Measurements from ENCODE around the gene FOSL2. TPM values are rescaled to one million over a fixed set of nuclear protein-coding genes. Genes with fewer than 3 reads are reported as not detected.

Gene FOSL2
- total RNA-seq, 1 donor from 2014 or later, result 55.0 TPM

DNA sequence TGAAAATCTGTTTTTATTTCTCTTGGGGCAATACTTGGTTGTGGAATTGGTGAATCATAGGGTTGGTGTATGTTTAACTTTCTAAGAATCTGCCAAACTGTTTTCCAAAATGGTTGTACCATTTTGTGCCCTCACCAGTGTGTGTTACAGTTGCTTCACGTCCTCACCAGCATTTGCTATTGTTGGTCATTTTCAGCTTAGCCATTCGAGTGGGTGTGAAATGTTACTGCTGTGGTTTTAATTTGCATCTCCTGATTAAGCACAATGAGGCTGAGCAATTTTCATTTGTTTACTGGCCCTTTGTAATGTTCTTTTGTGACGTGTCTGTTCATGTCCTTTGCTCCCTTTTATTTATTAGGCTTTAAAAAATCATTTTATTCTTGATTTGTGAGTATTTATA lies 49.7 kb downstream of the FOSL2 start:
- Mint-ChIP-seq H3K4me1 (ENCODE audit: low read depth) (peaks cover 58% of the 10 kb centered on the region), H3K4me3 (no peak overlapping the region), H3K9me3 (peaks cover 7% of the 10 kb centered on the region), H3K27ac (peak overlapping the region; percentile 9), H3K36me3 (ENCODE audit: low read depth) (peaks cover 3% of the 10 kb centered on the region), H3K27me3 (ENCODE audit: insufficient read depth) (no peaks in the 10 kb centered on the region)
- DNase-seq (ENCODE audit: low spot score), result no peak
- intact Hi-C loops (cut with micrococcal nuclease), result no loop called here

DNA sequence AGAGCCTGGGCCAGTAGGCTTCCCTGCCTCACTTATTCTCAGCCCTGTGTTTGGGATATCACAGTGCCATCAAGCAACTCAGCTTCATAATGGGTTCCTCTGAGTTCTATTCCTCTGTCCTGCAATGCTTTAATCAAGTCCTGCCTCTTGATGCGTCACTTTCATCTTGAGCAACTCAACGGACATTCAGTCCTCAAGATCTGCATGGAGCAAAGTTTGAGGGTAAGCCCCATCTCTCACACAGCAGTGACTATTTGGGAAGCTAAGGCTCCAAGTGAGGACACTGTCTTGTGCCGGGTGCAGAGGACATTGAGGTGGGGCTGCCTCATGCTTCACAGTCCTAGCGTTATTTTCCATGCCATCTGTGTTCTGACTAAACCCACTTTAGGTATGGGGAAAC lies 52.3 kb downstream of the FOSL2 start:
- intact Hi-C loops (cut with micrococcal nuclease), result loop anchor here (5.0 kb wide), 2 partner anchors 488 to 543 kb away; no protein-coding TSS in a partner anchor
- DNase-seq (ENCODE audit: low spot score), result no peak
- H3K36me3 Mint-ChIP-seq (ENCODE audit: low read depth), result peaks cover 5% of the 10 kb centered on the region
- H3K4me1 Mint-ChIP-seq (ENCODE audit: low read depth), result peaks cover 71% of the 10 kb centered on the region
- H3K4me3 Mint-ChIP-seq, result no peak overlapping the region
- no peak overlapping the region for H3K27ac Mint-ChIP-seq
- peaks cover 7% of the 10 kb centered on the region for H3K9me3 Mint-ChIP-seq
- H3K27me3 Mint-ChIP-seq (ENCODE audit: insufficient read depth), result no peaks in the 10 kb centered on the region

GRCh38 chr2:28445448-28446258 lies 53.0 kb downstream of the FOSL2 start:
- peak overlapping the region; percentile 82 for H3K27ac Mint-ChIP-seq

DNA sequence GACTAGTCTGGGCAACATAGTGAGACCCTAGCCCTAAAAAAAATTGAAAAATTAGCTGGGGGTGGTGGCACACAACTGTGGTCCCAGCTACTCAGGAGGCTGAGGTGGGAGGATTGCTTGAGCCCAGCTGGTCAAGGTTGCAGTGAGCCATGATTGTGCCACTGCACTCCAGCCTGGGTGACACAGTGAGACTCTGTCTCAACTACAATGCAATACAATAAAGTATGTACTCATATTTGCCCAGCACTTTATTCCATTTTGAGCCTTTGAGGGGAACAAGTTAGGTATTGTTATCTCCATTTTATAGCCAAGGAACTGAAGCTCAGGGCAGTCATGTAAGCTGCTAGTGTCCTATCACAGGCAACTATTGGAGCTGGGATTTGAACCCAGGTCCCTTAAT lies 53.9 kb downstream of the FOSL2 start:
- no peaks in the 10 kb centered on the region for H3K27me3 Mint-ChIP-seq (ENCODE audit: insufficient read depth)
- DNase-seq (ENCODE audit: low spot score), result no peak
- H3K9me3 Mint-ChIP-seq, result peaks cover 7% of the 10 kb centered on the region
- no peak overlapping the region for H3K27ac Mint-ChIP-seq
- intact Hi-C loops (cut with micrococcal nuclease), result loop anchor here (1.0 to 5.0 kb wide), 4 partner anchors 22 to 544 kb away; partner anchors contain the start of gene FOSL2
- peaks cover 5% of the 10 kb centered on the region for H3K36me3 Mint-ChIP-seq (ENCODE audit: low read depth)
- H3K4me1 Mint-ChIP-seq (ENCODE audit: low read depth), result peaks cover 86% of the 10 kb centered on the region
- no peak overlapping the region for H3K4me3 Mint-ChIP-seq

More at GRCh38 chr2:28445448-28446258, 53.0 kb downstream of the FOSL2 start:
- no peaks in the 10 kb centered on the region for H3K27me3 Mint-ChIP-seq (ENCODE audit: insufficient read depth)
- peaks cover 5% of the 10 kb centered on the region for H3K36me3 Mint-ChIP-seq (ENCODE audit: low read depth)
- no peak for DNase-seq (ENCODE audit: low spot score)
- peak overlapping the region; percentile 40 for H3K4me3 Mint-ChIP-seq
- H3K4me1 Mint-ChIP-seq (ENCODE audit: low read depth), result peaks cover 78% of the 10 kb centered on the region
- H3K9me3 Mint-ChIP-seq, result peaks cover 7% of the 10 kb centered on the region
- intact Hi-C loops (cut with micrococcal nuclease), result loop anchor here (1.0 to 5.0 kb wide), 4 partner anchors 21 to 543 kb away; partner anchors contain the start of gene FOSL2

GRCh38 chr2:28447086-28447485 lies 54.4 kb downstream of the FOSL2 start:
- no peak overlapping the region for H3K4me3 Mint-ChIP-seq
- intact Hi-C loops (cut with micrococcal nuclease), result loop anchor here (2.0 to 5.0 kb wide), 3 partner anchors 22 to 545 kb away; no protein-coding TSS in a partner anchor
- DNase-seq (ENCODE audit: low spot score), result no peak
- H3K9me3 Mint-ChIP-seq, result peaks cover 2% of the 10 kb centered on the region
- no peak overlapping the region for H3K27ac Mint-ChIP-seq
- peaks cover 5% of the 10 kb centered on the region for H3K36me3 Mint-ChIP-seq (ENCODE audit: low read depth)
- peaks cover 81% of the 10 kb centered on the region for H3K4me1 Mint-ChIP-seq (ENCODE audit: low read depth)
- H3K27me3 Mint-ChIP-seq (ENCODE audit: insufficient read depth), result no peaks in the 10 kb centered on the region

DNA sequence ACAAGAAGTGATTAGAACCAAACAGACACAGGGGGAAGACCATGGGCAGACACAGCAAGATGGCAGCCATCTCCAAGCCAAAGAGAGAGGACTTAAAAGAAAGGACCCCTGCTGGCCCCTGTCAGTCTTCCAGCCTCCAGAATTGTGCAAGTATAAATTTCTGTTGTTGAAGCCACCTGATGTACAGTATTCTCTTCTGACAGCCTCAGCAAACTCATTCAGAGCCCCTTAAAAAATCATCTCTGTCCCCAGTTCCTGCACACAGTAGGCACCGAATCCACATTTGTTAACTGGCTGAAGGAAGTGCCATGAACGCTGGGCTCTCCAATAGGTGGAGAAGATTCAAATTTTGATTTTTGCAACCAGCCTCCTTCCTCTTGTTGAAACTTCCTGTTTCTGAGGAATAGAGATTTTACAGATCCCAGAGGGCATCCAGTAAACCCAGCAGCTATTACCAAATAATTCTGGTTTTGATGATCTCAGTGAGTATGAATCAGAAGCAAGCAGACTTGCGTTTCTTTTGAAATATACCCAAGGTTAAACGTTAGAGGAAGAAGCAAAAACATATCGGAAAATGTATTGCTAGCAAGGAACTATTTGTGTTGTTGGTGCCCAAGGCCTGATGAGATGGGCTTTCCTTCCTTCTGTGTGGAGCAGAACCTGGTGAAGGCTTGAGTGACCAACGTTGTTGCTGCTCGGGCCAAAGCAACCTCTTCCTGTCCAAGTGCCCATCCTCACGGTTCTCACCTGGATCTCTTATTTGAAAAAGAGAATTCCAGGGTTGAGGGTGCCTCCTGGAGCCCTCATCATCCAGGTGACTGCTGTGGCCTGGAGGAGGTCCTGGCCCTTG lies 55.5 kb downstream of the FOSL2 start:
- intact Hi-C loops (cut with micrococcal nuclease), result loop anchor here (1.0 to 5.0 kb wide), 4 partner anchors 17 to 546 kb away; no protein-coding TSS in a partner anchor
- peaks cover 5% of the 10 kb centered on the region for H3K36me3 Mint-ChIP-seq (ENCODE audit: low read depth)
- peak overlapping the region; percentile 38 for H3K4me3 Mint-ChIP-seq

GRCh38 chr2:28448793-28449100 lies 56.1 kb downstream of the FOSL2 start:
- Mint-ChIP-seq H3K4me3 (peak overlapping the region; percentile 38), H3K4me1 (ENCODE audit: low read depth) (peaks cover 73% of the 10 kb centered on the region), H3K9me3 (no peaks in the 10 kb centered on the region)

More for the DNA sequence above, 55.5 kb downstream of the FOSL2 start:
- H3K4me1 Mint-ChIP-seq (ENCODE audit: low read depth), result peaks cover 78% of the 10 kb centered on the region
- no peaks in the 10 kb centered on the region for H3K27me3 Mint-ChIP-seq (ENCODE audit: insufficient read depth)
- H3K27ac Mint-ChIP-seq, result peak overlapping the region; percentile 80
- no peak for DNase-seq (ENCODE audit: low spot score)
- no peaks in the 10 kb centered on the region for H3K9me3 Mint-ChIP-seq

GRCh38 chr2:28449126-28449487 lies 56.4 kb downstream of the FOSL2 start:
- Mint-ChIP-seq H3K4me3 (no peak overlapping the region), H3K9me3 (no peaks in the 10 kb centered on the region), H3K4me1 (ENCODE audit: low read depth) (peaks cover 73% of the 10 kb centered on the region), H3K36me3 (ENCODE audit: low read depth) (peaks cover 2% of the 10 kb centered on the region), H3K27me3 (ENCODE audit: insufficient read depth) (no peaks in the 10 kb centered on the region), H3K27ac (peak overlapping the region; percentile 80)
- no peak for DNase-seq (ENCODE audit: low spot score)
- intact Hi-C loops (cut with micrococcal nuclease), result loop anchor here (1.0 to 5.0 kb wide), 4 partner anchors 39 to 547 kb away; no protein-coding TSS in a partner anchor

More at GRCh38 chr2:28448793-28449100, 56.1 kb downstream of the FOSL2 start:
- Mint-ChIP-seq H3K27me3 (ENCODE audit: insufficient read depth) (no peaks in the 10 kb centered on the region), H3K36me3 (ENCODE audit: low read depth) (peaks cover 2% of the 10 kb centered on the region), H3K27ac (peak overlapping the region; percentile 80)
- DNase-seq (ENCODE audit: low spot score), result no peak
- intact Hi-C loops (cut with micrococcal nuclease), result loop anchor here (1.0 to 5.0 kb wide), 5 partner anchors 17 to 546 kb away; no protein-coding TSS in a partner anchor

- Mint-ChIP-seq H3K36me3 (ENCODE audit: low read depth) (peaks cover 2% of the 10 kb centered on the region), H3K27ac (peak overlapping the region; percentile 96), H3K4me3 (peak overlapping the region; percentile 71), H3K27me3 (ENCODE audit: insufficient read depth) (no peaks in the 10 kb centered on the region), H3K4me1 (ENCODE audit: low read depth) (peaks cover 66% of the 10 kb centered on the region), H3K9me3 (no peaks in the 10 kb centered on the region)
- intact Hi-C loops (cut with micrococcal nuclease), result loop anchor here (1.0 to 10.0 kb wide), 6 partner anchors 39 to 547 kb away; no protein-coding TSS in a partner anchor
- DNase-seq (ENCODE audit: low spot score), result peak; percentile 45
Observed at GRCh38 chr2:28449488-28450395, 57.1 kb downstream of the FOSL2 start.

DNA sequence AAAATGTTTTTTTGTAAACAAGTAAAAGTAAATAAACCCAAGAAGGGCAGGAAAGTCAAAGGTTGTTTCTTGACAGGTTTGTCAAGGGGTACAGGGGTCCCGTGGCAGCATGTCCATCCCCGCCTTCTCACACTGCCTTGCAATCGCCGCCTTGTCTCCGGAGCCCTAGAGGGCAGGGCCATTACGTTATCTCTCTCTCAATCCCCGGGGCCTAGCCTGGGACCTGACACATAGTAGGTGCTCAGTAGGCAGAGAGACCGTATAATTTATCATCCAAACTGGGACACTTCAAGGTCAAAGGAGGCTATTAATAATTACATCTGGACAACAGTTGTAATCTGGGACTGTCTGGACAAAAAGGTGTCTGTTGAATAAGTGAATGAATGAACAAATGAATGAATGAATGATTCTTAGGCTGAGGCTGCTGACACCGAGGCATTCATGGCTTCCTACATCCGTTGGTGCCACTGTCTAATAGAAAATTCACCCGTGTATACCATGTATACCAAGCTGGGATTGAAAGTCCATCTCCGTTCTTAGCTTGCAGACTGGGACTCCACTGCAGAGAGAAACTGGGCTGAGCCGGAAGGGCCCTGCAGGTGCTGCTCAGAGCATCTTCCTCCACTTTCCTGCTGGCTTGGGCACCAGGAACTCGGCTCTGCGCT lies 58.4 kb downstream of the FOSL2 start:
- DNase-seq (ENCODE audit: low spot score), result no peak
- peaks cover 2% of the 10 kb centered on the region for H3K36me3 Mint-ChIP-seq (ENCODE audit: low read depth)
- peaks cover 4% of the 10 kb centered on the region for H3K27me3 Mint-ChIP-seq (ENCODE audit: insufficient read depth)
- H3K27ac Mint-ChIP-seq, result peak overlapping the region; percentile 40
- H3K4me3 Mint-ChIP-seq, result no peak overlapping the region
- no peaks in the 10 kb centered on the region for H3K9me3 Mint-ChIP-seq
- intact Hi-C loops (cut with micrococcal nuclease), result loop anchor here (1.0 to 10.0 kb wide), 2 partner anchors 55 to 296 kb away; no protein-coding TSS in a partner anchor
- H3K4me1 Mint-ChIP-seq (ENCODE audit: low read depth), result peaks cover 53% of the 10 kb centered on the region

GRCh38 chr2:28451793-28452533 lies 59.3 kb downstream of the FOSL2 start:
- no peak for DNase-seq (ENCODE audit: low spot score)
- Mint-ChIP-seq H3K4me3 (no peak overlapping the region), H3K27ac (no peak overlapping the region), H3K36me3 (ENCODE audit: low read depth) (peaks cover 2% of the 10 kb centered on the region), H3K9me3 (no peaks in the 10 kb centered on the region), H3K27me3 (ENCODE audit: insufficient read depth) (peaks cover 4% of the 10 kb centered on the region), H3K4me1 (ENCODE audit: low read depth) (peaks cover 46% of the 10 kb centered on the region)
- intact Hi-C loops (cut with micrococcal nuclease), result loop anchor here (1.0 to 10.0 kb wide), 6 partner anchors 93 to 749 kb away; partner anchors contain the start of gene MRPL33

Measured in activated T-helper 1 cell treated with anti-CD3 and anti-CD28 coated beads, Interleukin-12 subunit alpha, Interleukin-12 subunit beta, Interleukin-2, Interleukin-4 antibody, amounts not matched to agents 30 ng/mL and 10 ng/mL and 1 ng/mL, durations not matched to agents 14 hours and 24 hours and 36 hours (primary cell).